ENCODE results near the gene SOX18.

Gene SOX18

DNA sequence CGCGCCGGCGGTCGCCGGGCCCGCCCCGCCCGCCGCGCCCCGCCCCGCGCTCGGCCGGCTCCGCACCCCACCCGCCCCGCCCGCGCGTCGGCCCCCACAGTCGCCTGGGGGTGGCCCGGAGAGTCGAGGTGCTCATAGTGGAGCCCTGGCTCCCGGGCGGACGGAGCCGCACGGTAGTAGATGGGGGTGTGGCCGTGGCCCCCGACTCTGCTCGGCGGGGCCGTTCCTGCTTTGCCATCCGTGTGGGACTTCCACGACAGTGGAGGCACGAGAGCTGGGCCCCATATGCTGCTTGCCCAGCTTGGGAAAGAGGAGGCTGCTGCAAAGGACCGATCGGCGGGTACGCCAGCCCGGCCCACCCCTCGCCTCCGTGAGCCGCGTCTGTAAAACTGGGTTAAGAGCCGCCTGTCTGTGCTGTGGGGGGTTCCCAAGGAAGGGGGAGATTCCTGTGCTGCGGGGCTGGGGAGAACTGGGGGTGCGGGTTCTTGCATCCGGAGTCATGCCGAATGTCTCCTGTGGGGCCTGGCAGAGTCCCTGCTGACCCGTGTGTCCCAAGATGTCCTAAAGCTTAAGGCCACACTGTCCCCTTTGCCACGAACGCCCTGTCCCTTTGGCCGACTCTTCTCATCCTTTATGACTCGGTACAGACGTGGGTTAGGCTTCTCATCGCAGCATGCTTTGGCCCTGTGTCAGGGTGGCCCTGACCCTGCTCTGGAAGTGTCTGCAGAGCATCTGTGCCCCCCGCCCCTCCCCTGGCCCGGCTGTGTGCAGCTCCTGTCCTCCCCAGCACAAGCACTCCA is 30.8 kb upstream of the SOX18 start, which contains the start of gene OPRL1:
TSS of gene OPRL1 (plus strand) at position 70 of the 800 bp plus-strand sequence. CDS start 12,639 bp downstream, outside the sequence.
- TF ChIP-seq, protein P1, sequence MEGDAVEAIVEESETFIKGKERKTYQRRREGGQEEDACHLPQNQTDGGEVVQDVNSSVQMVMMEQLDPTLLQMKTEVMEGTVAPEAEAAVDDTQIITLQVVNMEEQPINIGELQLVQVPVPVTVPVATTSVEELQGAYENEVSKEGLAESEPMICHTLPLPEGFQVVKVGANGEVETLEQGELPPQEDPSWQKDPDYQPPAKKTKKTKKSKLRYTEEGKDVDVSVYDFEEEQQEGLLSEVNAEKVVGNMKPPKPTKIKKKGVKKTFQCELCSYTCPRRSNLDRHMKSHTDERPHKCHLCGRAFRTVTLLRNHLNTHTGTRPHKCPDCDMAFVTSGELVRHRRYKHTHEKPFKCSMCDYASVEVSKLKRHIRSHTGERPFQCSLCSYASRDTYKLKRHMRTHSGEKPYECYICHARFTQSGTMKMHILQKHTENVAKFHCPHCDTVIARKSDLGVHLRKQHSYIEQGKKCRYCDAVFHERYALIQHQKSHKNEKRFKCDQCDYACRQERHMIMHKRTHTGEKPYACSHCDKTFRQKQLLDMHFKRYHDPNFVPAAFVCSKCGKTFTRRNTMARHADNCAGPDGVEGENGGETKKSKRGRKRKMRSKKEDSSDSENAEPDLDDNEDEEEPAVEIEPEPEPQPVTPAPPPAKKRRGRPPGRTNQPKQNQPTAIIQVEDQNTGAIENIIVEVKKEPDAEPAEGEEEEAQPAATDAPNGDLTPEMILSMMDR (conservative IDR thresholded peaks at IDR 0.05; ENCODE audit: low read depth, low read length), result no peak
- H3K4me3 ChIP-seq (ENCODE audit: low read depth, low read length), result peak within 1 kb of the TSS; percentile 66
- DNase-seq (ENCODE audit: low read depth), result no peak

DNA sequence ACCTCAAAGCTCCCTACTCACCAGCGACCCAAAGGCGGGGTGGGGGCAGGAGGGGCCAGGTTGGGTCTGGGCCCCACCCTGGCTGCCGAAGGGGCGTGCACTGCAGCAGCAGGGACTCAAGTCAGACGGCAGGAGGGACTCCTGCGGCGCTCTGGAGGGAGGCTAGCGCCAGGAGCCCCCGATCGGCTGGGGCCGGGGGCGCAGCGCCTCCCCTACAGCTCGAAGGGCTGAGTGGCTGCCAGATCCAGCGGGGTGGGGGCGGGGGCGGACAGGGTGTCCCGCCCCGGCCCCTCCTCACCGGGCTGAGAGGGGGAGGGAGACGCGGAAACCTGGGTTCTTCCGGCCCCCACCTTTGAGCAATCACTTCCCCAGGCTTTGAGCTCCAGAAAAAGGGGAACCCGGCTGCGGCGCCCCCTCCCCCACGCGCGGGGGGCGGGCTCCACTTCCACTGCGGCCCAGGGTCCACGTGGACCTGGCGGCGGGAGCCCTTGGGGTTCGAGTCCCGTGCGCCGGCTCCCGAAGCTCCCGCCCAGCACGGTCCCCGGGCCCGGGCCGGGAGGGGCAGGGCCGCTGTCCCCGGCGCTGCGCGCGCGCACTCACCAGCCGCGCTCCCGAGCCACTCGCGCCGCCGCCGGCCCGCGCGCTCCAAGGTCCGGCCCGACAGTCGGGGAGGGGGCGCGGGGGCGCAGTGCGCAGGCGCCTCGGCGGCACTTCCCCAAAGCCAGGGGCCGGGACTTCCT is 30.0 kb upstream of the SOX18 start, which contains the start of gene RGS19:
TSS of gene RGS19 (minus strand) at position 246 of the 740 bp plus-strand sequence. CDS start 2,632 bp downstream, outside the sequence.
- DNase-seq (ENCODE audit: low read depth), result peak; percentile 42
- peak within 1 kb of the TSS; percentile 66 for H3K4me3 ChIP-seq (ENCODE audit: low read depth, low read length)
- TF ChIP-seq, protein P1 (conservative IDR thresholded peaks at IDR 0.05; ENCODE audit: low read depth, low read length), result no peak

- TF ChIP-seq, protein P1 (conservative IDR thresholded peaks at IDR 0.05; ENCODE audit: low read depth, low read length), result no peak
- peak overlapping the region; percentile 66 for H3K4me3 ChIP-seq (ENCODE audit: low read depth, low read length)
- DNase-seq (ENCODE audit: low read depth), result no peak
These were observed 29.5 kb upstream of the SOX18 start for GRCh38 chr20:64078934-64079272.

GRCh38 chr20:64077876-64078551 is 28.6 kb upstream of the SOX18 start:
- H3K4me3 ChIP-seq (ENCODE audit: low read depth, low read length), result no peak overlapping the region
- TF ChIP-seq, protein P1 (conservative IDR thresholded peaks at IDR 0.05; ENCODE audit: low read depth, low read length), result no peak

DNA sequence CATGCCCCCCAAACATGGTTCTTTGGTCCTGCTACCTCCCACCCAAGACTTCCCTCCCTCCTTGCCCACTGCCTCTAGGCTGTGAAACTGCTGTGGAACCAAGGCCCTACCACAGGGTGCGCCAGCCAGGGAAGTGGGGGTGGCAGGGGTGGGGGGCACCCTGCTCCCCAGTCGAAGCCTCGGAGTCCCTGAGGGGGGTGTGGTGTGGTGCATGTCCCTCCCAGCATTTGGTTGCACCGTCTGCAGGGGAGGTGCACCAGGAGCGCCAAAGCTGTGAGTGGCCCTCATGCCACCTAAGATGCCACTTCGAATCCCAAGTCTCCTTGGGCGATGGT is 28.1 kb upstream of the SOX18 start:
- no peak for DNase-seq (ENCODE audit: low read depth)
- TF ChIP-seq, protein P1 (conservative IDR thresholded peaks at IDR 0.05; ENCODE audit: low read depth, low read length), result no peak
- H3K4me3 ChIP-seq (ENCODE audit: low read depth, low read length), result no peak overlapping the region

More at GRCh38 chr20:64077876-64078551, 28.6 kb upstream of the SOX18 start:
- no peak for DNase-seq (ENCODE audit: low read depth)

DNA sequence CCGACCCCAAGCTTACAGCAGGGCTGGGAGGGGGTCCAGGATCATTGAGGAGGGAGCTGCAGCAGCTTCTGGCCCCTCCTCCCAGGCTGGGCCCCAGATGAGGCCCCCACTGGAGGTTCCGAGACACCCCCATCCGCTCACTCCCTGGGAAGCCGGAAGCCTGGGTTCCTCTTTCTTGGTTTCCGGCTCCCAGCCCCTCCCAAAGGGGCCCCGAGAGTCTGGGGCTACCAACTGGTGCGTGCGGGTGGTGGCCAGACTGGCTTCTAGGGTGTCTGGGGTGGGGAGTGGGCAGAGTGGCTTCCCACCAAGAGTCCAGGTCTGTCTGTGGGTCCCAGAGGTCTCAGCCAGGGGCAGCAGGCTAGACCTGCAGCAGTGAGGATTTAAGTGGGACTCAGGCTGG is 27.7 kb upstream of the SOX18 start:
- DNase-seq (ENCODE audit: low read depth), result no peak
- TF ChIP-seq, protein P1 (conservative IDR thresholded peaks at IDR 0.05; ENCODE audit: low read depth, low read length), result no peak
- H3K4me3 ChIP-seq (ENCODE audit: low read depth, low read length), result no peak overlapping the region
